ENCODE data around the gene PRKCA.

The PRKCA gene

GRCh38 chr17:66406701-66407644 lies 104.6 kb downstream of the PRKCA start:
- 92% methylated on average over 12 of the region's 12 CpGs for WGBS
- H3K4me1 ChIP-seq (ENCODE audit: insufficient read depth, low read length), result peaks cover 24% of the 10 kb centered on the region
- H3K4me3 ChIP-seq (ENCODE audit: low read length), result no peak overlapping the region
- no peaks in the 10 kb centered on the region for H3K36me3 ChIP-seq (ENCODE audit: insufficient read depth, low read length)
- no peaks in the 10 kb centered on the region for H3K9me3 ChIP-seq (ENCODE audit: insufficient read depth, low read depth, low read length)
- no peak overlapping the region for H3K9ac ChIP-seq (ENCODE audit: low read depth, low read length)
- no peak overlapping the region for H3K27ac ChIP-seq (ENCODE audit: low read depth, low read length)
- H3K27me3 ChIP-seq (ENCODE audit: insufficient read depth, low read length), result no peaks in the 10 kb centered on the region

DNA sequence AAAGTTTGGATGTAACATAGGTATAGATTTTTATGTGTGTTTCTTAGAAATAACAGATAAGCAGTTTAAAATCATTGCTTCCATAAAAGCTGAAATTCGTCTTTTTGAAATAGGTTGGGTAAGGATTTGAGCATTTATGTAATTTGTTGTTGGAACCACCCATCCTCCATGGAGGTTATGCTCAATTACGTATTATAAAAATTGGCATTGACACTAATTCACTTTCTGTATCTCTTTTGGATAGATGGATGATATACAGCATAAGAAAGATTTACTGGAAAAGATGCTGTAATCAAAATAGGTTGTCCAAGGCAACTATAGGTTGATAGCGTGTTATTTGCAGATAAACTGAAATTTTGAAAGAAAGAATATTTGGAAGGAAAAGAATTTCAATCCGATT lies 105.5 kb downstream of the PRKCA start:
- H3K27me3 ChIP-seq (ENCODE audit: insufficient read depth, low read length), result no peaks in the 10 kb centered on the region
- no peaks in the 10 kb centered on the region for H3K36me3 ChIP-seq (ENCODE audit: insufficient read depth, low read length)
- H3K4me1 ChIP-seq (ENCODE audit: insufficient read depth, low read length), result peaks cover 24% of the 10 kb centered on the region
- WGBS, result 91% methylated on average over 4 of the region's 4 CpGs
- no peak overlapping the region for H3K9ac ChIP-seq (ENCODE audit: low read depth, low read length)
- H3K4me3 ChIP-seq (ENCODE audit: low read length), result no peak overlapping the region
- no peaks in the 10 kb centered on the region for H3K9me3 ChIP-seq (ENCODE audit: insufficient read depth, low read depth, low read length)
- no peak overlapping the region for H3K27ac ChIP-seq (ENCODE audit: low read depth, low read length)

- peaks cover 8% of the 10 kb centered on the region for H3K4me1 ChIP-seq (ENCODE audit: insufficient read depth, low read length)
- no peaks in the 10 kb centered on the region for H3K36me3 ChIP-seq (ENCODE audit: insufficient read depth, low read length)
- H3K9me3 ChIP-seq (ENCODE audit: insufficient read depth, low read depth, low read length), result no peaks in the 10 kb centered on the region
- no peak overlapping the region for H3K4me3 ChIP-seq (ENCODE audit: low read length)
- no peaks in the 10 kb centered on the region for H3K27me3 ChIP-seq (ENCODE audit: insufficient read depth, low read length)
- 85% methylated on average over 5 of the region's 6 CpGs for WGBS
- no peak overlapping the region for H3K27ac ChIP-seq (ENCODE audit: low read depth, low read length)
- no peak overlapping the region for H3K9ac ChIP-seq (ENCODE audit: low read depth, low read length)
Observed at GRCh38 chr17:66411520-66411919, 109.1 kb downstream of the PRKCA start.

DNA sequence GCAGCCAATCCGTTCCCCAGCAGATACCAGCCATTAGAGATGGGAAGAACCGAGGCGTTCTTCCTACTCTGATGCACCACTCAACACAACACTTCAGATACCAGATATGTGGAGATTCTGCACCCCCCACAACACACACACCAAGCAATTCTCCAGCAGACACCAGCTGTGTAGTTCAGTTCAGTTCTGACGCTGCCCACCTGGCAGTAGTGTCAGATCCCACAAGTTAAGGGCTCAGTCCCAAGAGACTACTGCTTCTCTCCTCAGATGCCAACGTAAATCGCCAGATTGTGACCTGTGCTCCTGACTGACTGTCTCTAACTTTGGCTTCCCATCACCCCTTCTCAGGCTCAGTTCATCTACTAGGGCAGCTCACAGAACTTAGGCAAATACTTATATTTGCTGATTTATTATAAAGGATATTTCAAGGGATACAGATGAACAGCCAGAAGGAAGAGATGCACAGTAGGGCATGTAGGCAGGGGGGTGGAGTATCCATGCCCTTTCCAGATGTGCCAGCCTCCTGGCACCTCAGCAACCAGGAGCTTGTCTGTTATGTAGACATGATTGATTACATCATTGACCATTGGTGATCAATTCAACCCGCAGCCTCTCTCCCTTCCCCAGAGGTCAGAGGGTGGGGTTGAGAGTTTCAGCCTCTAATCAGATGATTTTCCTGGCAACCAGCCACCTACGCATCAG lies 110.6 kb downstream of the PRKCA start:
- 94% methylated on average over 8 of the region's 8 CpGs for WGBS
- Histone ChIP-seq H3K9me3 (ENCODE audit: insufficient read depth, low read depth, low read length) (no peaks in the 10 kb centered on the region), H3K9ac (ENCODE audit: low read depth, low read length) (no peak overlapping the region), H3K4me1 (ENCODE audit: insufficient read depth, low read length) (0 out of 2 replicates have a peak, but pooled peaks cover 3% of the 10 kb centered on the region), H3K4me3 (ENCODE audit: low read length) (no peak overlapping the region), H3K27ac (ENCODE audit: low read depth, low read length) (no peak overlapping the region), H3K27me3 (ENCODE audit: insufficient read depth, low read length) (no peaks in the 10 kb centered on the region), H3K36me3 (ENCODE audit: insufficient read depth, low read length) (no peaks in the 10 kb centered on the region)

GRCh38 chr17:66413559-66414520 lies 111.4 kb downstream of the PRKCA start:
- Histone ChIP-seq H3K27ac (ENCODE audit: low read depth, low read length) (no peak overlapping the region), H3K9ac (ENCODE audit: low read depth, low read length) (no peak overlapping the region), H3K9me3 (ENCODE audit: insufficient read depth, low read depth, low read length) (no peaks in the 10 kb centered on the region), H3K4me3 (ENCODE audit: low read length) (no peak overlapping the region), H3K4me1 (ENCODE audit: insufficient read depth, low read length) (0 out of 2 replicates have a peak, but pooled peaks cover 3% of the 10 kb centered on the region), H3K36me3 (ENCODE audit: insufficient read depth, low read length) (no peaks in the 10 kb centered on the region), H3K27me3 (ENCODE audit: insufficient read depth, low read length) (no peaks in the 10 kb centered on the region)
- WGBS, result 88% methylated on average over 11 of the region's 13 CpGs

- Histone ChIP-seq H3K9me3 (ENCODE audit: insufficient read depth, low read depth, low read length) (no peaks in the 10 kb centered on the region), H3K4me1 (ENCODE audit: insufficient read depth, low read length) (0 out of 2 replicates have a peak, but pooled peaks cover 3% of the 10 kb centered on the region), H3K9ac (ENCODE audit: low read depth, low read length) (no peak overlapping the region), H3K36me3 (ENCODE audit: insufficient read depth, low read length) (no peaks in the 10 kb centered on the region), H3K27ac (ENCODE audit: low read depth, low read length) (no peak overlapping the region), H3K27me3 (ENCODE audit: insufficient read depth, low read length) (no peaks in the 10 kb centered on the region), H3K4me3 (ENCODE audit: low read length) (no peak overlapping the region)
- WGBS, result 92% methylated on average over 1 of the region's 4 CpGs
Observed at GRCh38 chr17:66414561-66415175, 112.3 kb downstream of the PRKCA start.

GRCh38 chr17:66415366-66416206 lies 113.2 kb downstream of the PRKCA start:
- Histone ChIP-seq H3K4me3 (ENCODE audit: low read length) (no peak overlapping the region), H3K36me3 (ENCODE audit: insufficient read depth, low read length) (no peaks in the 10 kb centered on the region), H3K9ac (ENCODE audit: low read depth, low read length) (no peak overlapping the region), H3K27ac (ENCODE audit: low read depth, low read length) (no peak overlapping the region), H3K27me3 (ENCODE audit: insufficient read depth, low read length) (no peaks in the 10 kb centered on the region), H3K4me1 (ENCODE audit: insufficient read depth, low read length) (peaks cover 5% of the 10 kb centered on the region), H3K9me3 (ENCODE audit: insufficient read depth, low read depth, low read length) (no peaks in the 10 kb centered on the region)
- 74% methylated on average over 10 of the region's 11 CpGs for WGBS

DNA sequence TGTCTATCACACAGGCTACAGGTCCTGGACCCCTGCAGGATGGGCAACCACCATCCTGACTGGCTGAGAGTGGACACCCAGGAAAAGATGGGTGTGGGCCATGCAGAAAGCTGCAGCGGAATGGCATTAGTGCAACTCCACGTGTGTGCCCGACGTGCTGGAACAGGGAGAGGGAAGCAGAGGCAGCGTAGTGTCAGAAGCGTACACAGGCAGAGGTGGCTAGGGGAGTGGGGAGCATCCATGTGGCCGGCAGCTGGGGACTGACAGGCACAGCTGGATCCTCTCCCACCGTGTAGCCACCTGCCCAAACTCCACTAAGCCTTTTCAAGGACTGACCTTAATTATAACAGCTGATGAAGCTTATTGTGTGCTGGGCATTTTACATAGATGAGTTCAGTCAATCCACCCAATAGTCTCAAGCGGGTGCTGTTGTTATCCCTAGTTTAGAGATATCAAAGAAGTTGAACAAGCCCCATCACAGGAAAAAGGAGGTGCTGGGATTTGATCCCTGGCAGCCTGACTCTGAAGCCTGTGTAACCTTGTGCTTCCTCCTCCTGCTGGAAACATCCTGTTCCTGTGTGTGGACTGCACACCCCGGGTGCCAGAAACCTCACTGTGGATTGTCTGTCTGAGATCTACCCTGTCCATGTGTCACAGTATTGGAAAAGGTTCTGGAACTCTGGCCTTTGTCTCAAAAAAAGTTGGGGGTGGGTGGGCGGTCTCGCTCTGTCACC lies 114.0 kb downstream of the PRKCA start:
- no peaks in the 10 kb centered on the region for H3K36me3 ChIP-seq (ENCODE audit: insufficient read depth, low read length)
- no peak overlapping the region for H3K4me3 ChIP-seq (ENCODE audit: low read length)
- H3K27ac ChIP-seq (ENCODE audit: low read depth, low read length), result no peak overlapping the region
- peaks cover 10% of the 10 kb centered on the region for H3K4me1 ChIP-seq (ENCODE audit: insufficient read depth, low read length)
- no peak overlapping the region for H3K9ac ChIP-seq (ENCODE audit: low read depth, low read length)
- no peaks in the 10 kb centered on the region for H3K9me3 ChIP-seq (ENCODE audit: insufficient read depth, low read depth, low read length)
- 86% methylated on average over 12 of the region's 12 CpGs for WGBS
- H3K27me3 ChIP-seq (ENCODE audit: insufficient read depth, low read length), result no peaks in the 10 kb centered on the region

GRCh38 chr17:66417300-66417719 lies 114.9 kb downstream of the PRKCA start:
- peaks cover 10% of the 10 kb centered on the region for H3K4me1 ChIP-seq (ENCODE audit: insufficient read depth, low read length)
- 72% methylated on average over 2 of the region's 2 CpGs for WGBS
- no peaks in the 10 kb centered on the region for H3K36me3 ChIP-seq (ENCODE audit: insufficient read depth, low read length)
- no peak overlapping the region for H3K9ac ChIP-seq (ENCODE audit: low read depth, low read length)
- H3K27me3 ChIP-seq (ENCODE audit: insufficient read depth, low read length), result no peaks in the 10 kb centered on the region
- H3K9me3 ChIP-seq (ENCODE audit: insufficient read depth, low read depth, low read length), result no peaks in the 10 kb centered on the region
- H3K27ac ChIP-seq (ENCODE audit: low read depth, low read length), result no peak overlapping the region
- H3K4me3 ChIP-seq (ENCODE audit: low read length), result no peak overlapping the region
